Measurements from ENCODE around the gene TMEM266. TPM values are rescaled to one million over a fixed set of nuclear protein-coding genes. Genes with fewer than 3 reads are reported as not detected.

The TMEM266 gene
- total and polyA plus RNA-seq, 8 donors: 1.9 to 5.5 (median 4.2) TPM

GRCh38 chr15:76073554-76073953 is 13.8 kb downstream of the TMEM266 start:
- ATAC-seq (no peak), FAIRE-seq (no peak), DNase-seq (no peak)
- Histone ChIP-seq H3K9me3 (no peaks in the 10 kb centered on the region), H3K36me3 (no peaks in the 10 kb centered on the region), H3K4me1 (no peaks in the 10 kb centered on the region), H3K27ac (no peak overlapping the region), H3K27me3 (no peaks in the 10 kb centered on the region), H3K4me3 (no peak overlapping the region)
- 80 to 81% methylated on average over 2 of the region's 2 CpGs for WGBS, 2 donors
- TF ChIP-seq, protein P1, sequence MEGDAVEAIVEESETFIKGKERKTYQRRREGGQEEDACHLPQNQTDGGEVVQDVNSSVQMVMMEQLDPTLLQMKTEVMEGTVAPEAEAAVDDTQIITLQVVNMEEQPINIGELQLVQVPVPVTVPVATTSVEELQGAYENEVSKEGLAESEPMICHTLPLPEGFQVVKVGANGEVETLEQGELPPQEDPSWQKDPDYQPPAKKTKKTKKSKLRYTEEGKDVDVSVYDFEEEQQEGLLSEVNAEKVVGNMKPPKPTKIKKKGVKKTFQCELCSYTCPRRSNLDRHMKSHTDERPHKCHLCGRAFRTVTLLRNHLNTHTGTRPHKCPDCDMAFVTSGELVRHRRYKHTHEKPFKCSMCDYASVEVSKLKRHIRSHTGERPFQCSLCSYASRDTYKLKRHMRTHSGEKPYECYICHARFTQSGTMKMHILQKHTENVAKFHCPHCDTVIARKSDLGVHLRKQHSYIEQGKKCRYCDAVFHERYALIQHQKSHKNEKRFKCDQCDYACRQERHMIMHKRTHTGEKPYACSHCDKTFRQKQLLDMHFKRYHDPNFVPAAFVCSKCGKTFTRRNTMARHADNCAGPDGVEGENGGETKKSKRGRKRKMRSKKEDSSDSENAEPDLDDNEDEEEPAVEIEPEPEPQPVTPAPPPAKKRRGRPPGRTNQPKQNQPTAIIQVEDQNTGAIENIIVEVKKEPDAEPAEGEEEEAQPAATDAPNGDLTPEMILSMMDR (IDR thresholded peaks at IDR 0.05): no peak
- intact Hi-C loops (cut with DNase I): no loop called here

DNA sequence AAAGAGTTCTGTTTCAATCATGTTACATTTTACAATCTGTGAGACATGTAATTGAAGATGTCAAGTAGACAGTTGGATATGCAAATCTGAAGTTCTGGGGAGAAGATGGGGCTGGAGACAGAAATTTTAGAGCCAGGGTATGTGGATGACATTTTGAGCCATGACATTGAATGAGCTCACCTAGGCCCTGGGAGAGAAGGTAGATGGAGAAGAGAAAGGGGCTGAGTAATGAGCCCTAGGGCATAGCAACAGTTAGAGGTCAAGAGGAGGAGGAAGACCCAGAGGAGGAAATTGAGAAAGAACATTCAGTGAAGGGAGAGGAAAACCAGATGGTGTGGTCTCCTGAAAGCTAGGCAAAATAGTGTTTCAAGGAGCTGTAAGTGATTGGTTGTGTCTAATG is 15.3 kb downstream of the TMEM266 start:
- H3K4me1 ChIP-seq: no peaks in the 10 kb centered on the region
- no peak for FAIRE-seq

DNA sequence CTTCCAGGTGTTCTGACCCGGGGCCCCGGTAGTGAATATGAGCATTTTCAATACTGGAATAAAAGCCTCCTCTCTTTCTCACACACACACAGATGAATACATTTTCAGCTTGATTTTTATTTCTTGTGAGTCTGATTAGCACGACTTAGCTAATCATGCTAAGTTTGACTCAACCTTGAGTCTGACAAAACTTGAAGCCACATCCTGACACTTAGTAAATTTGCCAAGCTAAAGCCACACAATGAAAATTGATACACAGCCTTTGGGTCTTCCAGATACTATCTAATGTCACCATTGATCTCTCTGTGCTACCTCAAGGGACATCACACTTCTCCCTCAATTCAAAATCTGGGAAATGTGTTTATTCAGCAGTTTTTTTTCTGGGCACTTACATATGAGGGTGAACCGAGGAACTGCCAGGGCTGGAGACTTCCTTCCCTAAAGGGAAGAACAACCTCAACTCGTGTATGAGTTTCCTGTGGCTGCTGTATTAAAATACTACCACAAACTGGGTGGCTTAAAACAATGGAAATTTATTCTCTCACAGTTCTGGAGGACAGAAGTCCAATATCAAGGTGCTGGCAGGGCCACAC is 18.6 kb downstream of the TMEM266 start:
- intact Hi-C loops (cut with DNase I): no loop called here
- Histone ChIP-seq H3K4me3 (no peak overlapping the region), H3K9me3 (no peaks in the 10 kb centered on the region), H3K36me3 (no peaks in the 10 kb centered on the region), H3K27me3 (no peaks in the 10 kb centered on the region), H3K27ac (no peak overlapping the region), H3K4me1 (no peaks in the 10 kb centered on the region)
- TF ChIP-seq, protein P1 (IDR thresholded peaks at IDR 0.05): no peak
- WGBS, 2 donors: 59 to 69% methylated on average over 5 of the region's 5 CpGs
- FAIRE-seq (no peak), ATAC-seq (peak in 1 of 4 donors; percentile 56), DNase-seq (no peak)

More for the DNA sequence above, 15.3 kb downstream of the TMEM266 start:
- Histone ChIP-seq H3K4me3 (no peak overlapping the region), H3K9me3 (no peaks in the 10 kb centered on the region), H3K27me3 (no peaks in the 10 kb centered on the region), H3K27ac (no peak overlapping the region), H3K36me3 (no peaks in the 10 kb centered on the region)
- ATAC-seq (no peak), DNase-seq (no peak)
- TF ChIP-seq, protein P1 (IDR thresholded peaks at IDR 0.05): no peak
- intact Hi-C loops (cut with DNase I): no loop called here

DNA sequence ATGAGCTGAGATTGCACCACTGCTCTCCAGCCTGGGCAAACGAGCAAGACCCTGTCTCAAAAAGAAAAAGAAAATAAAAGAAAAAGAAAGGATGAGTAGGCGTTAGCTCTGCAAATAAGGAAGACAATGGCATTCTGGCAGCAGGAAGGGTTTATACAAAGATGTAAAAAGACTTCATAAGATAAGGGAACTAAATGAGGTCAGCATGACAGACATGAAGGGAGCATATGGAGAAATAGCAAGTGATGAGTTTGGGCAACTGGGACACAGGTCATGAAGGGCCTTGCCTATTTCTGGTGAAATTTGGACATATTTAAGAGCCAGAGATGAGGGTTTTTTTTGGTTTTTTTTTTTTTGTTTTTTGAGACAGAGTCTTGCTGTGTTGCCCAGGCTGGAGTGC is 24.5 kb downstream of the TMEM266 start:
- H3K4me1 ChIP-seq: no peaks in the 10 kb centered on the region
- TF ChIP-seq, protein P1 (IDR thresholded peaks at IDR 0.05): no peak
- H3K4me3 ChIP-seq: no peak overlapping the region
- no peaks in the 10 kb centered on the region for H3K9me3 ChIP-seq
- WGBS, 2 donors: 82 to 91% methylated on average over 2 of the region's 2 CpGs
- H3K36me3 ChIP-seq: no peaks in the 10 kb centered on the region
- intact Hi-C loops (cut with DNase I): no loop called here
- no peaks in the 10 kb centered on the region for H3K27me3 ChIP-seq
- DNase-seq: no peak
- ATAC-seq: no peak
- FAIRE-seq: no peak
- H3K27ac ChIP-seq: no peak overlapping the region

GRCh38 chr15:76098685-76099084 is 38.9 kb downstream of the TMEM266 start:
- H3K36me3 ChIP-seq: no peaks in the 10 kb centered on the region
- no peaks in the 10 kb centered on the region for H3K4me1 ChIP-seq
- intact Hi-C loops (cut with DNase I): no loop called here
- FAIRE-seq (no peak), DNase-seq (peak in 1 of 6 donors; percentile 43), ATAC-seq (peak in 1 of 4 donors; percentile 82)
- no peak overlapping the region for H3K4me3 ChIP-seq
- H3K27me3 ChIP-seq: no peaks in the 10 kb centered on the region
- H3K9me3 ChIP-seq: no peaks in the 10 kb centered on the region
- TF ChIP-seq, protein P1 (IDR thresholded peaks at IDR 0.05): no peak
- WGBS, 2 donors: 27 to 32% methylated on average over 3 of the region's 3 CpGs
- H3K27ac ChIP-seq: no peak overlapping the region

All from pancreas (tissue), 10 donors.